Body of pancreas (tissue), 4 donors: ENCODE data around the gene PECR.

Source experiments
- POLR2A ChIP-seq, 3 donors: fragments of 450-650 bp; IDR thresholded peaks; one replicate each; pipeline ENCODE4 v1.6.1; 2016; ENCODE audit warnings: antibody characterized with exemption in 3 of 3, mild to moderate bottlenecking in 2 of 3
- TF ChIP-seq, protein P1 (sequence below), 7 experiments: fragments of 450-650 bp in 4 of 7; fragments of 200-600 bp in 3 of 7; sonication (generic) in 3 of 7; IDR thresholded peaks; one replicate each; pipeline ENCODE4 v1.5.1; 2016 to 2019; ENCODE audit warnings: antibody characterized with exemption in 7 of 7

DNA sequence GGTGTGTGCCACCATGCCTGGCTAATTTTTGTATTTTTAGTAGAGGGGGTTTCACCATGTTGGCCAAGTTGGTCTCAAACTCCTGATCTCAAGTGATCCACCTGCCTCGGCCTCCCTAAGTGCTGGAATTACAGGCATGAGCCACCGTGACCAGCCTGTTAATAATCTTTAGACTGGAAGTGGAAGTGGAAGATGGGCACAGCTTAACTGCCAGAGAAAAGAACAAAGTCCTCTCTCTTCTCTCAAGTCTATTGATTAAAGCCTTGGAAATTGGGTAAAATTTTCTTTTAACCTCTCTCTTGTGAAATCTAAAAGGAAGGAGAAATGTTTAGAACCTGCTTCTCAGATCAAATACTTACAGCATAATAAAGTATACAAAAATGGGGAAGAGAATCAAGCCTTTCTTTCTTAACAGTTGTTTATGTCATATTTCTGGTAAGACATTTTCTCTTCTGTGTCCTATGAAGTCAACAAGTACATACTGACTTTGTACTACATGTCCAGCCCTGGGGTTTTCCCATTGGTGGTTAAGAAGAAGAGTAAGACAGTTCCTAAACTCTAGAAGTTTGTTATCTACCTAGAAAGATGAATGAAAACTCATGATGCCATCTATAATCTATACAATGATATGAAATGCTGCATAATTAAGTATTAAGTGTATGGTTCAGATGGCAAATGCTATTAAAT is 4.7 kb upstream of the PECR start:
- TF ChIP-seq, protein P1, sequence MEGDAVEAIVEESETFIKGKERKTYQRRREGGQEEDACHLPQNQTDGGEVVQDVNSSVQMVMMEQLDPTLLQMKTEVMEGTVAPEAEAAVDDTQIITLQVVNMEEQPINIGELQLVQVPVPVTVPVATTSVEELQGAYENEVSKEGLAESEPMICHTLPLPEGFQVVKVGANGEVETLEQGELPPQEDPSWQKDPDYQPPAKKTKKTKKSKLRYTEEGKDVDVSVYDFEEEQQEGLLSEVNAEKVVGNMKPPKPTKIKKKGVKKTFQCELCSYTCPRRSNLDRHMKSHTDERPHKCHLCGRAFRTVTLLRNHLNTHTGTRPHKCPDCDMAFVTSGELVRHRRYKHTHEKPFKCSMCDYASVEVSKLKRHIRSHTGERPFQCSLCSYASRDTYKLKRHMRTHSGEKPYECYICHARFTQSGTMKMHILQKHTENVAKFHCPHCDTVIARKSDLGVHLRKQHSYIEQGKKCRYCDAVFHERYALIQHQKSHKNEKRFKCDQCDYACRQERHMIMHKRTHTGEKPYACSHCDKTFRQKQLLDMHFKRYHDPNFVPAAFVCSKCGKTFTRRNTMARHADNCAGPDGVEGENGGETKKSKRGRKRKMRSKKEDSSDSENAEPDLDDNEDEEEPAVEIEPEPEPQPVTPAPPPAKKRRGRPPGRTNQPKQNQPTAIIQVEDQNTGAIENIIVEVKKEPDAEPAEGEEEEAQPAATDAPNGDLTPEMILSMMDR (IDR thresholded peaks at IDR 0.05) = no peak
- no peak for TF ChIP-seq POLR2A (IDR thresholded peaks at IDR 0.05)
